BE2C (cell line): ENCODE results near the gene HACL1.
"Not testable (repeated sequence)": the region's sequence is repeated elsewhere in the genome, so short reads cannot be mapped to it uniquely, and the experiment has no call there.

Experiments
- DNase-seq: peaks from one replicate; pipeline ENCODE4 v3.0.0-alpha.2; 2020
- H3K27me3 ChIP-seq: fragments of 250-450 bp; sonication (Bioruptor Pico); 2 replicates; pipeline ENCODE4 v1.5.1; 2020; ENCODE audit warnings: mild to moderate bottlenecking
- H3K36me3 ChIP-seq: fragments of 250-450 bp; sonication (Bioruptor Pico); 2 replicates; pipeline ENCODE4 v1.5.1; 2020; ENCODE audit warnings: mild to moderate bottlenecking
- H3K4me1 ChIP-seq: fragments of 250-450 bp; sonication (Bioruptor Pico); 2 replicates; pipeline ENCODE4 v1.5.1; 2020
- H3K4me3 ChIP-seq: 2 replicates; pipeline ENCODE4 v1.5.1; 2011; ENCODE audit warnings: low read depth, low read length
- H3K9me3 ChIP-seq: fragments of 250-450 bp; sonication (Bioruptor Pico); 2 replicates; pipeline ENCODE4 v1.5.1; 2020
- TF ChIP-seq, protein P1 (sequence below): IDR thresholded peaks from 2 replicates; pipeline ENCODE4 v1.5.1; 2012; ENCODE audit warnings: mild to moderate bottlenecking, low read depth, low read length

Gene HACL1

DNA sequence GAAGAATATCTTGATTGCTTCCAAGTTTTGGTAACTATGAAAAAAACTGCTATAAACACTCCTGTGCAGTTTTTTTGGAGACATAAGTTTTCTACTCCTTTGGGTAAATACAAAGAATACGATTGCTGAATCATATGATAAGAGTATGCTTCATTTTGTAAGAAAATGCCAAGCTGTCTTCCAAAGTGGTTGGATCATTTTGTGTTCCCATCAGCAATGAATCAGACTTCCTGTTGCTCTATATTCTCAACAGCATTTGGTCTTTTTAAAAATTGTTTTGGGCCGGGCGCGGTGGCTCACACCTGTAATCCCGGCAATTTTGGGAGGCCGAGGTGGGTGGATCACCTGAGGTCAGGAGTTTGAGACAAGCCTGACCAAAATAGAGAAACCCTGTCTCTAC, 14.7 kb upstream of the HACL1 start:
- H3K4me1 ChIP-seq: no peaks in the 10 kb centered on the region
- TF ChIP-seq, protein P1, sequence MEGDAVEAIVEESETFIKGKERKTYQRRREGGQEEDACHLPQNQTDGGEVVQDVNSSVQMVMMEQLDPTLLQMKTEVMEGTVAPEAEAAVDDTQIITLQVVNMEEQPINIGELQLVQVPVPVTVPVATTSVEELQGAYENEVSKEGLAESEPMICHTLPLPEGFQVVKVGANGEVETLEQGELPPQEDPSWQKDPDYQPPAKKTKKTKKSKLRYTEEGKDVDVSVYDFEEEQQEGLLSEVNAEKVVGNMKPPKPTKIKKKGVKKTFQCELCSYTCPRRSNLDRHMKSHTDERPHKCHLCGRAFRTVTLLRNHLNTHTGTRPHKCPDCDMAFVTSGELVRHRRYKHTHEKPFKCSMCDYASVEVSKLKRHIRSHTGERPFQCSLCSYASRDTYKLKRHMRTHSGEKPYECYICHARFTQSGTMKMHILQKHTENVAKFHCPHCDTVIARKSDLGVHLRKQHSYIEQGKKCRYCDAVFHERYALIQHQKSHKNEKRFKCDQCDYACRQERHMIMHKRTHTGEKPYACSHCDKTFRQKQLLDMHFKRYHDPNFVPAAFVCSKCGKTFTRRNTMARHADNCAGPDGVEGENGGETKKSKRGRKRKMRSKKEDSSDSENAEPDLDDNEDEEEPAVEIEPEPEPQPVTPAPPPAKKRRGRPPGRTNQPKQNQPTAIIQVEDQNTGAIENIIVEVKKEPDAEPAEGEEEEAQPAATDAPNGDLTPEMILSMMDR: no peak
- H3K27me3 ChIP-seq: no peaks in the 10 kb centered on the region
- H3K36me3 ChIP-seq: no peaks in the 10 kb centered on the region
- DNase-seq: no peak
- H3K9me3 ChIP-seq: no peaks in the 10 kb centered on the region
- no peak overlapping the region for H3K4me3 ChIP-seq

DNA sequence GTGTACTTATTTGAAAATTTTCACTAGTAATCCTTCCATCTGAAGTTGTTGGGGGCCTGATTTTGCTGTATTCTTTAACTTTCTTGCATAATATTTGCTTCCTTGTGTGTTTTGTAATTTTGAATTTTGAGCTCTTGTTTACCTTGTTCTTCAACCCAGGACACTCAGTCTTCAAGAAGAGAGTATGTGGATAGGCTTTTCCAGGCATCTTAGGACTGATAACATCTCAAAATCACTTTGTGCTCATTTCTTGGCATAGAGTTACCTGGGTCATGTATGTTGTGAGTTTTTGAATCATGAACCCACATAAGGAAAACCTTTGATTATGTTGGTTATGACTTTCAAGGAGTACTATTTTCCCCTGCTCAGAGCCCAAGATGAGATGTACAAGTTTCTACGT, 13.6 kb upstream of the HACL1 start:
- Histone ChIP-seq H3K4me1 (no peaks in the 10 kb centered on the region), H3K4me3 (no peak overlapping the region), H3K9me3 (no peaks in the 10 kb centered on the region), H3K27me3 (no peaks in the 10 kb centered on the region), H3K36me3 (no peaks in the 10 kb centered on the region)
- TF ChIP-seq, protein P1: no peak
- DNase-seq: no peak

DNA sequence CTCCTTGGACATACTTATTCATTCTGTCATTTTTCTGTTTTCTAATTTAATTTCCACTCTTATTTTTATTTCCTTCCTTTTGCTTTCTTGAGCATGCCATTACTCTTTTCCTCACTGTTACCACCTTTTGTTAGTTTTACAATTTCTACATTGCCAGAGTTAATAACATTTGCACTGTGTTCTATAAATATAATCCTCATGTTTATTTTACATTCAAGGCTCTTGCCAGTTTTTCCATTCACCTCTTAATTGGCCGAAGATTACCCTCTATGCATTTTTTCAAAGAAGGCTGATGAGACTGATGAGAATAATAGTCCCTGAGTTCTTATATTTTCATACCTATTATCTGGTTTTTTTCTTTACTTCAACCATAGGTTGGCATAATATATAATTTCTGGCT, 10.6 kb upstream of the HACL1 start:
- H3K9me3 ChIP-seq: no peaks in the 10 kb centered on the region
- TF ChIP-seq, protein P1: no peak
- no peaks in the 10 kb centered on the region for H3K36me3 ChIP-seq
- H3K4me3 ChIP-seq: no peak overlapping the region
- H3K27me3 ChIP-seq: no peaks in the 10 kb centered on the region
- DNase-seq: no peak
- H3K4me1 ChIP-seq: no peaks in the 10 kb centered on the region

DNA sequence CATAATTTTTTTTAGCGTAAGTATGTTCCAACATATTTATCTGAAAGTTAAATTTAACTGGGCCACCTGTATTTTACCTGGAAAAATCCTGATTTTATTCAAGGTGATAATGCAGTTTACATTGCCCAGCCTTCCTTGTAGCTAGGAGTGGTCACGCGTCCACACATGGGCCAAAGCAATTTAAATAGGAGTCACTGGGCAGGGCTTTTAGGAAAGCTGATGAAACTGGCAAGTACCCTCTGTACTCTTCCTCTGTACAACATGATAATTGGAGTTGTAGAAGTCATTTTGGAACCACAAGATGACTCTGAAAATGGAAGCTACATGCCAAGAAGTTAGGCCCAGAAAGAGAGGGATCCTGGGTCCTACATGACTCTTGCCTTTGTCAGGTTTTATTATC, 9.6 kb upstream of the HACL1 start:
- H3K9me3 ChIP-seq: no peaks in the 10 kb centered on the region
- TF ChIP-seq, protein P1: no peak
- no peaks in the 10 kb centered on the region for H3K4me1 ChIP-seq
- no peak overlapping the region for H3K4me3 ChIP-seq
- no peak for DNase-seq
- H3K27me3 ChIP-seq: no peaks in the 10 kb centered on the region
- H3K36me3 ChIP-seq: no peaks in the 10 kb centered on the region

DNA sequence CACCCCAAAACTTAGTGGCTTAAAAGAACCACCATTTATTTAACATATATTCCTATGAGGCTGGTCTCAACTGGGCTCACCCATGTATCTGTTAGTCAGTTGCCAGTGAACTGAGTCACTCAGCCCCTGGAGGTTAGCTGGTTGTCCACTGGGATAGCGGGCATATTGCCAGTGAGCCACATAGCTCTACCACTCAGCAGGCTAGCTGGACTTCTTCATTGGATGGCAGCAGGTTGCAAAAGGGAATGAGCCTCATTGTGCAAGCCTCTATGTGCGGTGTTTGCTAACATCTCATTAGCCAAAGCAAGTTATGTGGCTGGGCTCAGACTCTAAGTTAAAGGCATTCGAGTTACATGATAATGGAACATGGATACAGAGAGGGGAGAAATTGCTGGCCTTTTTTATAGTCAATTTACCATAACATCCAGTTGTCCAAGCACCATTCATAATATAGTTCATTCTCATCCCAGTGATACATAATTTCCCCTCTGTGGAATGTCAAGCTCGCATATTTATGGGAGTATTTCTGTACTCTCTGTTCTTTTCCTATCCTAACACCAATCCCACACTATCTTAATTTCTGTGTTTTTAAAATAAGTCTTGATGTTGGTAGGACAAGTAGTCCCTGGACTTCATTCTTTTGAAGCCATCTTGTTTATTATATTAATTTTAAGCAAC, 8.9 kb upstream of the HACL1 start:
- DNase-seq: no peak
- Histone ChIP-seq H3K36me3 (no peaks in the 10 kb centered on the region), H3K27me3 (no peaks in the 10 kb centered on the region), H3K9me3 (no peaks in the 10 kb centered on the region), H3K4me1 (no peaks in the 10 kb centered on the region), H3K4me3 (no peak overlapping the region)
- TF ChIP-seq, protein P1: no peak

DNA sequence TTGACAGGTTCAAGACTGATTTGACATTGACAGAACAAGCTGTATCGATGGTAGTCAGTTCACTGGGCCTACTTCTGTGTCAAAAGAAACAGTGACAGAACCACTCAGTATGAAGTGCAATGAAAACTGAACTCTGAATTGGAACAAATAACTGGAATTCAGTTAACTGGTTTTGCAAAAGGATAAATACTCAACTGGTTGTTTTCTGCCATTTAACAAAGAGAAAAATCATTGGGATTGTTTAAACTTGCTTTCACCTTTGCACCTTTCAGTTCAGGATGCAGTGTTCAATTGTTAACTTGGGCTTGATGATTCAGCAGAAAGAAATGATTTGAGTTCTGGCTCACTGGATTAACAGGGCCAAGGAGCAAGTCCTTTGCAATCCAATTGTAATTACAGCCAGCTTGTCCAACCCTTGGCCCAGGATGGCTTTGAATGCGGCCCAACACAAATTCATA, 5.1 kb upstream of the HACL1 start:
- H3K4me1 ChIP-seq: no peaks in the 10 kb centered on the region
- TF ChIP-seq, protein P1: no peak
- no peaks in the 10 kb centered on the region for H3K9me3 ChIP-seq
- no peak for DNase-seq
- H3K36me3 ChIP-seq: no peaks in the 10 kb centered on the region
- no peaks in the 10 kb centered on the region for H3K27me3 ChIP-seq
- H3K4me3 ChIP-seq: no peak overlapping the region

DNA sequence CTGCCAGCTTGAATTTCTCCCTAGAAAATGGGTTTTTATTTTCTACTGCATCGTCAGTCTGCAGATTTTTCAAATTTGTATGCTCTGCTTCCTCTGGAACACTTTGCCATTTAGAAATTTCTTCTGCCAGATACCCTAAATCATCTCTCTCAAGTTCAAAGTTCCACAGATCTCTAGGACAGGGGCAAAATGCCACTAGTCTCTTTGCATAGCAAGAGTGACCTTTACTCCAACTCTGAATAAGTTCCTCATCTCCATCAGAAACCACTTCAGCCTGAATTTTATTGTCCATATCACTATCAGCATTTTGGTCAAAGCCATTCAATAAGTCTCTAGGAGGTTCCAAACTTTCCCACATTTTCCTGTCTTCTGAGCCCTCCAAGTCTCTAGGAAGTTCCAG, 3.2 kb upstream of the HACL1 start:
- not testable (repeated sequence) for H3K27me3 ChIP-seq, DNase-seq, H3K9me3 ChIP-seq, H3K36me3 ChIP-seq, H3K4me1 ChIP-seq, H3K4me3 ChIP-seq

DNA sequence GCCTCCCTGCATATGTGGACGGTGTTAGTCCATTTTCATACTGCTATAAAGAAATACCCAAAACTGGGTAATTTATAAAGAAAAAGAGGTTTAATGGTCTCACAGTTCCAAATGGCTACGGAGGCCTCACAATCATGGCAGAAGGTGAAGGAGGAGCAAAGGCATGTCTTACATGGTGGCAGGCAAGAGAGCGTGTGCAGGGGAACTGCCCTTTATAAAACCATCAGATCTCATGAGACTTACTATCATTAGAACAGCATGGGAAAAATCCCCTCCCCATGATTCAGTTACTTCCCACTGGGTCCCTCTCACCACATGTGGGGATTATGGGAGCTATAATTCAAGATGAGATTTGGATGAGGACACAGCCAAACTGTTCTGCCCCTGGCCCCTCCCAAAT, 1.4 kb upstream of the HACL1 start:
- not testable (repeated sequence) for H3K9me3 ChIP-seq, DNase-seq, H3K4me1 ChIP-seq, H3K27me3 ChIP-seq, H3K36me3 ChIP-seq
- peak overlapping the region; percentile 91 for H3K4me3 ChIP-seq
